ENCODE results near the gene RAB33B.

The RAB33B gene

DNA sequence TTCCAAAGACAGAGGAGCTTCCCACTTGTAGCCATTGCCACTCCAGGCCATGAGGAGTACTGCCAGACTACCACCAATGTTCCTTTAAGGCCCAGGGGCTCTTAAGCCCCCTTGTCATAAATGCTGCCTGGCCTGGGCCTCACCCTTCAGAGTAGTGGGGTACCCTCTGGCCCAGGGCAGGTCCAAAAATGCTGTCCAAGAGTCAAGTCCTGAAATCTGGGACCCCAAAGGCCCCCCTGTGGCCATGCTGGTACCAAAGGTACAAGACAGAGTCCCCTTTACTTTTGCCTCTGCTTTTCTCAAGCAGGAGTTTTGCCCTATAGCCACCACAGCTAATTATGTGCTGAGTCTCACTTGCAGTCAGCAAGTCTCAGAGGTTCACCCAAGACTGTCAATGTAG is 16.4 kb downstream of the RAB33B start:
- H4K20me1 ChIP-seq (ENCODE audit: insufficient read depth, low read length, poor library complexity, severe bottlenecking) = no peaks in the 10 kb centered on the region
- no peak overlapping the region for H3K4me3 ChIP-seq (ENCODE audit: low read length, poor library complexity, severe bottlenecking)
- H3K27me3 ChIP-seq (ENCODE audit: insufficient read depth, low read length, poor library complexity, severe bottlenecking) = no peaks in the 10 kb centered on the region
- TF ChIP-seq, protein P1, sequence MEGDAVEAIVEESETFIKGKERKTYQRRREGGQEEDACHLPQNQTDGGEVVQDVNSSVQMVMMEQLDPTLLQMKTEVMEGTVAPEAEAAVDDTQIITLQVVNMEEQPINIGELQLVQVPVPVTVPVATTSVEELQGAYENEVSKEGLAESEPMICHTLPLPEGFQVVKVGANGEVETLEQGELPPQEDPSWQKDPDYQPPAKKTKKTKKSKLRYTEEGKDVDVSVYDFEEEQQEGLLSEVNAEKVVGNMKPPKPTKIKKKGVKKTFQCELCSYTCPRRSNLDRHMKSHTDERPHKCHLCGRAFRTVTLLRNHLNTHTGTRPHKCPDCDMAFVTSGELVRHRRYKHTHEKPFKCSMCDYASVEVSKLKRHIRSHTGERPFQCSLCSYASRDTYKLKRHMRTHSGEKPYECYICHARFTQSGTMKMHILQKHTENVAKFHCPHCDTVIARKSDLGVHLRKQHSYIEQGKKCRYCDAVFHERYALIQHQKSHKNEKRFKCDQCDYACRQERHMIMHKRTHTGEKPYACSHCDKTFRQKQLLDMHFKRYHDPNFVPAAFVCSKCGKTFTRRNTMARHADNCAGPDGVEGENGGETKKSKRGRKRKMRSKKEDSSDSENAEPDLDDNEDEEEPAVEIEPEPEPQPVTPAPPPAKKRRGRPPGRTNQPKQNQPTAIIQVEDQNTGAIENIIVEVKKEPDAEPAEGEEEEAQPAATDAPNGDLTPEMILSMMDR (conservative IDR thresholded peaks at IDR 0.05; ENCODE audit: low read length) = no peak
- no peak for TF ChIP-seq EZH2phosphoT487 (IDR thresholded peaks at IDR 0.05; ENCODE audit: borderline replicate concordance)
- no peaks in the 10 kb centered on the region for H3K9me2 ChIP-seq (replicated peaks; ENCODE audit: low read depth, low read length)
- peaks cover 15% of the 10 kb centered on the region; the same call in 1 of the 2 replicates for H3K36me3 ChIP-seq (ENCODE audit: insufficient read depth, low read length)
- H3K4me2 ChIP-seq (ENCODE audit: low read depth, low read length, poor library complexity, severe bottlenecking) = no peak overlapping the region
- H3K9ac ChIP-seq (ENCODE audit: low read depth, low read length, poor library complexity, severe bottlenecking) = no peak overlapping the region
- H3K9me3 ChIP-seq (ENCODE audit: insufficient read depth, low read depth, low read length) = no peaks in the 10 kb centered on the region; the same call in 1 of the 2 replicates
- no peaks in the 10 kb centered on the region for H3F3A ChIP-seq (ENCODE audit: low read depth)
- H3K79me2 ChIP-seq (ENCODE audit: insufficient read depth, low read length) = peaks cover 17% of the 10 kb centered on the region; the same call in 1 of the 2 replicates
- no peak overlapping the region for H2AFZ ChIP-seq (ENCODE audit: low read length)
- no peaks in the 10 kb centered on the region for H3K4me1 ChIP-seq (ENCODE audit: insufficient read depth, low read length, poor library complexity, severe bottlenecking)

GRCh38 chr4:139470997-139471665 is 17.2 kb downstream of the RAB33B start:
- H3K79me2 ChIP-seq (ENCODE audit: insufficient read depth, low read length) = peaks cover 12% of the 10 kb centered on the region; the same call in 1 of the 2 replicates
- no peaks in the 10 kb centered on the region for H3K9me2 ChIP-seq (replicated peaks; ENCODE audit: low read depth, low read length)
- H3K9ac ChIP-seq (ENCODE audit: low read depth, low read length, poor library complexity, severe bottlenecking) = no peak overlapping the region
- no peak overlapping the region for H2AFZ ChIP-seq (ENCODE audit: low read length)
- H3K36me3 ChIP-seq (ENCODE audit: insufficient read depth, low read length) = peaks cover 15% of the 10 kb centered on the region; the same call in 1 of the 2 replicates
- no peaks in the 10 kb centered on the region; the same call in 1 of the 2 replicates for H3K9me3 ChIP-seq (ENCODE audit: insufficient read depth, low read depth, low read length)
- no peak for TF ChIP-seq EZH2phosphoT487 (IDR thresholded peaks at IDR 0.05; ENCODE audit: borderline replicate concordance)
- TF ChIP-seq, protein P1 (conservative IDR thresholded peaks at IDR 0.05; ENCODE audit: low read length) = no peak
- no peak overlapping the region for H3K4me2 ChIP-seq (ENCODE audit: low read depth, low read length, poor library complexity, severe bottlenecking)
- no peaks in the 10 kb centered on the region for H3K27me3 ChIP-seq (ENCODE audit: insufficient read depth, low read length, poor library complexity, severe bottlenecking)
- H3K4me3 ChIP-seq (ENCODE audit: low read length, poor library complexity, severe bottlenecking) = no peak overlapping the region
- no peaks in the 10 kb centered on the region for H4K20me1 ChIP-seq (ENCODE audit: insufficient read depth, low read length, poor library complexity, severe bottlenecking)
- H3F3A ChIP-seq (ENCODE audit: low read depth) = no peaks in the 10 kb centered on the region
- H3K4me1 ChIP-seq (ENCODE audit: insufficient read depth, low read length, poor library complexity, severe bottlenecking) = no peaks in the 10 kb centered on the region

GRCh38 chr4:139472852-139473251 is 18.9 kb downstream of the RAB33B start:
- no peaks in the 10 kb centered on the region for H3K9me2 ChIP-seq (replicated peaks; ENCODE audit: low read depth, low read length)
- H4K20me1 ChIP-seq (ENCODE audit: insufficient read depth, low read length, poor library complexity, severe bottlenecking) = no peaks in the 10 kb centered on the region
- no peak overlapping the region for H3K9ac ChIP-seq (ENCODE audit: low read depth, low read length, poor library complexity, severe bottlenecking)
- H3K9me3 ChIP-seq (ENCODE audit: insufficient read depth, low read depth, low read length) = no peaks in the 10 kb centered on the region; the same call in 1 of the 2 replicates
- H2AFZ ChIP-seq (ENCODE audit: low read length) = no peak overlapping the region
- H3K27me3 ChIP-seq (ENCODE audit: insufficient read depth, low read length, poor library complexity, severe bottlenecking) = no peaks in the 10 kb centered on the region
- no peaks in the 10 kb centered on the region for H3K4me1 ChIP-seq (ENCODE audit: insufficient read depth, low read length, poor library complexity, severe bottlenecking)
- no peaks in the 10 kb centered on the region for H3F3A ChIP-seq (ENCODE audit: low read depth)
- H3K4me3 ChIP-seq (ENCODE audit: low read length, poor library complexity, severe bottlenecking) = no peak overlapping the region
- peaks cover 15% of the 10 kb centered on the region; the same call in 1 of the 2 replicates for H3K36me3 ChIP-seq (ENCODE audit: insufficient read depth, low read length)
- no peak overlapping the region for H3K4me2 ChIP-seq (ENCODE audit: low read depth, low read length, poor library complexity, severe bottlenecking)
- H3K79me2 ChIP-seq (ENCODE audit: insufficient read depth, low read length) = peaks cover 11% of the 10 kb centered on the region; the same call in 1 of the 2 replicates
- TF ChIP-seq, protein P1 (conservative IDR thresholded peaks at IDR 0.05; ENCODE audit: low read length) = no peak
- no peak for TF ChIP-seq EZH2phosphoT487 (IDR thresholded peaks at IDR 0.05; ENCODE audit: borderline replicate concordance)

All from Loucy (cell line).